Type B pancreatic cell (in vitro differentiated cells): ENCODE results near the gene CBFA2T3. TPM values are rescaled to one million over a fixed set of nuclear protein-coding genes. Genes with fewer than 3 reads are reported as not detected.

ENCODE experiments used
- DNase-seq: peaks from one replicate; pipeline ENCODE4 v3.0.0; 2021; ENCODE audit warnings: mixed read lengths; ENCODE audit not compliant: unreplicated experiment; ENCODE audit errors: extremely low spot score
- H3K27ac Mint-ChIP-seq: 2 replicates; pipeline ENCODE4 v1.8.0; 2021; ENCODE audit warnings: mild to moderate bottlenecking, mixed read lengths
- H3K27me3 Mint-ChIP-seq: 2 replicates; pipeline ENCODE4 v1.8.0; 2021; ENCODE audit warnings: mixed read lengths
- H3K36me3 Mint-ChIP-seq: 2 replicates; pipeline ENCODE4 v1.8.0; 2021; ENCODE audit warnings: mixed read lengths
- H3K4me1 Mint-ChIP-seq: one replicate; pipeline ENCODE4 v1.8.0; 2021; ENCODE audit warnings: mixed read lengths; ENCODE audit not compliant: unreplicated experiment
- H3K4me3 Mint-ChIP-seq: 2 replicates; pipeline ENCODE4 v1.8.0; 2021; ENCODE audit warnings: mild to moderate bottlenecking, mixed read lengths
- H3K9me3 Mint-ChIP-seq: 2 replicates; pipeline ENCODE4 v1.8.0; 2021; ENCODE audit warnings: mixed read lengths
- CTCF ChIP-seq: fragments of 200-600 bp; sonication (generic); conservative IDR thresholded peaks from 2 replicates; pipeline ENCODE4 v1.5.0; 2021; ENCODE audit warnings: antibody characterized with exemption, mild to moderate bottlenecking
- total RNA-seq: library from RNA; stranded (reverse); gene quantifications from 2 replicates; pipeline ENCODE4 v1.2.1, GENCODE V29; 2021; ENCODE audit warnings: low replicate concordance

Gene CBFA2T3
- total RNA-seq, 1 donor from 2014 or later: 8.9 TPM

GRCh38 chr16:89023151-89023551 is 46.1 kb upstream of the CBFA2T3 start:
- Mint-ChIP-seq H3K4me3 (no peak overlapping the region), H3K9me3 (peaks cover 5% of the 10 kb centered on the region), H3K36me3 (no peaks in the 10 kb centered on the region), H3K4me1 (no peaks in the 10 kb centered on the region), H3K27ac (no peak overlapping the region), H3K27me3 (peaks cover 56% of the 10 kb centered on the region)
- no peak for DNase-seq
- TF ChIP-seq CTCF: no peak

GRCh38 chr16:89022051-89022836 is 45.2 kb upstream of the CBFA2T3 start:
- no peak for DNase-seq
- H3K4me1 Mint-ChIP-seq: no peaks in the 10 kb centered on the region
- no peaks in the 10 kb centered on the region for H3K36me3 Mint-ChIP-seq
- H3K27ac Mint-ChIP-seq: no peak overlapping the region
- peaks cover 5% of the 10 kb centered on the region for H3K9me3 Mint-ChIP-seq
- no peak overlapping the region for H3K4me3 Mint-ChIP-seq
- TF ChIP-seq CTCF: no peak
- peaks cover 53% of the 10 kb centered on the region for H3K27me3 Mint-ChIP-seq

- Mint-ChIP-seq H3K4me3 (no peak overlapping the region), H3K27ac (no peak overlapping the region), H3K27me3 (peaks cover 42% of the 10 kb centered on the region), H3K36me3 (no peaks in the 10 kb centered on the region), H3K4me1 (no peaks in the 10 kb centered on the region), H3K9me3 (peaks cover under 1% of the 10 kb centered on the region)
- DNase-seq: no peak
- no peak for TF ChIP-seq CTCF
Measured at GRCh38 chr16:89020925-89021595, 44.1 kb upstream of the CBFA2T3 start.

- Mint-ChIP-seq H3K27me3 (peaks cover 39% of the 10 kb centered on the region), H3K27ac (no peak overlapping the region)
Measured at GRCh38 chr16:89020068-89020924, 43.3 kb upstream of the CBFA2T3 start.

More at GRCh38 chr16:89020068-89020924, 43.3 kb upstream of the CBFA2T3 start:
- no peak for DNase-seq
- H3K4me3 Mint-ChIP-seq: no peak overlapping the region
- no peaks in the 10 kb centered on the region for H3K9me3 Mint-ChIP-seq
- no peaks in the 10 kb centered on the region for H3K4me1 Mint-ChIP-seq
- H3K36me3 Mint-ChIP-seq: no peaks in the 10 kb centered on the region
- no peak for TF ChIP-seq CTCF
